ENCODE measurements around the gene MAP3K5.

Gene MAP3K5

GRCh38 chr6:136633355-136633754 is 158.9 kb downstream of the MAP3K5 start:
- DNase-seq (ENCODE audit: low read depth), result no peak
- H3K4me3 ChIP-seq (ENCODE audit: low read length), result no peak overlapping the region
- H3K4me1 ChIP-seq (ENCODE audit: control insufficient read depth, insufficient read depth, low read length), result peaks cover 10% of the 10 kb centered on the region
- H3K9ac ChIP-seq (ENCODE audit: low read length), result no peak overlapping the region
- no peaks in the 10 kb centered on the region for H3K27me3 ChIP-seq (replicated peaks; ENCODE audit: control insufficient read depth, insufficient read depth, low read length)
- peaks cover 10% of the 10 kb centered on the region for H3K36me3 ChIP-seq (ENCODE audit: control insufficient read depth, insufficient read depth, low read length, severe bottlenecking)
- no peaks in the 10 kb centered on the region for H3K9me3 ChIP-seq (ENCODE audit: control insufficient read depth, low read length)

DNA sequence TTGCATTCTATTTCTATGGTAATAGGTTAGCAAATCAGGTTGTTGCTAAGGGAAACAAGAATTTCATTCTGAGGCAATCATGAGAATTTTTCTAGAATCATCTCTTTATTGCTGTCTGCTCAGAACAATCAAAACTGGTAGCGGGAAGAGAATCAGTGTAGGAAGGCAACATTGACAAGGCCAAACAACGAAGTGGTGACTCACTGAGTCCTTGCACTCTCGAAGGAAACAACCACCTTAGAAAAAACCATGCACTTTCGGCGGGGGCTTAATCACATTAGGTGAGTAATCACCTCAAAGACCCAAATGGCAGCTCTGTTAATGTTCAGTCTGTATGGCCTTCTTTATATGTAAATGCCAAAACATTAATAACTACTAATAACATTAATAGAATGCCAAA is 163.3 kb downstream of the MAP3K5 start:
- Histone ChIP-seq H3K4me1 (ENCODE audit: control insufficient read depth, insufficient read depth, low read length) (peaks cover 7% of the 10 kb centered on the region), H3K9me3 (ENCODE audit: control insufficient read depth, low read length) (no peaks in the 10 kb centered on the region), H3K36me3 (ENCODE audit: control insufficient read depth, insufficient read depth, low read length, severe bottlenecking) (no peaks in the 10 kb centered on the region), H3K4me3 (ENCODE audit: low read length) (no peak overlapping the region), H3K27me3 (replicated peaks; ENCODE audit: control insufficient read depth, insufficient read depth, low read length) (no peaks in the 10 kb centered on the region), H3K9ac (ENCODE audit: low read length) (no peak overlapping the region)
- no peak for DNase-seq (ENCODE audit: low read depth)

DNA sequence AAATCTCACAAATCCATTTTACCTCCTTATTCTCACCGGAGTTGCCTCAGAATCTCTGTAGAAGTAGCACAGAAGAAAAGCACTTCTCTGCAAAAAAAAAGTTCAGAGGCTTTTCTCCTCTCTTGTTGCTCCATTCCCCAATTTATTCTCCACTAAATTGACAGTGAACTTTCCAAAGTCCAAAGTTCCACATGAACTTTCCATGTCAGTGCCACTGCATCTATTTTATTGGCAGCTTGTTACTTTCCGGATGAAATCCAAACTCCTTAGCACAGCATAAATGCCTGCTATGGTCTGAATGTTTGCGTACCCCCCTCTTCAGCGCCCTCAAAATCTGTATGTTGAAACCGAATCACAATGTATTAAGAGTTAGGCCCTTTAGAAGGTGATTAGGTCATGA is 165.1 kb downstream of the MAP3K5 start:
- Histone ChIP-seq H3K36me3 (ENCODE audit: control insufficient read depth, insufficient read depth, low read length, severe bottlenecking) (no peaks in the 10 kb centered on the region), H3K4me3 (ENCODE audit: low read length) (no peak overlapping the region), H3K4me1 (ENCODE audit: control insufficient read depth, insufficient read depth, low read length) (no peaks in the 10 kb centered on the region), H3K27me3 (replicated peaks; ENCODE audit: control insufficient read depth, insufficient read depth, low read length) (no peaks in the 10 kb centered on the region), H3K9me3 (ENCODE audit: control insufficient read depth, low read length) (no peaks in the 10 kb centered on the region), H3K9ac (ENCODE audit: low read length) (no peak overlapping the region)
- DNase-seq (ENCODE audit: low read depth), result no peak

GRCh38 chr6:136625293-136625692 is 167.0 kb downstream of the MAP3K5 start:
- Histone ChIP-seq H3K36me3 (ENCODE audit: control insufficient read depth, insufficient read depth, low read length, severe bottlenecking) (no peaks in the 10 kb centered on the region), H3K4me3 (ENCODE audit: low read length) (no peak overlapping the region), H3K27me3 (replicated peaks; ENCODE audit: control insufficient read depth, insufficient read depth, low read length) (no peaks in the 10 kb centered on the region), H3K9ac (ENCODE audit: low read length) (no peak overlapping the region), H3K9me3 (ENCODE audit: control insufficient read depth, low read length) (no peaks in the 10 kb centered on the region), H3K4me1 (ENCODE audit: control insufficient read depth, insufficient read depth, low read length) (no peaks in the 10 kb centered on the region)
- no peak for DNase-seq (ENCODE audit: low read depth)

GRCh38 chr6:136624347-136624746 is 167.9 kb downstream of the MAP3K5 start:
- no peaks in the 10 kb centered on the region for H3K4me1 ChIP-seq (ENCODE audit: control insufficient read depth, insufficient read depth, low read length)
- DNase-seq (ENCODE audit: low read depth), result peak; percentile 28
- H3K4me3 ChIP-seq (ENCODE audit: low read length), result no peak overlapping the region
- H3K27me3 ChIP-seq (replicated peaks; ENCODE audit: control insufficient read depth, insufficient read depth, low read length), result no peaks in the 10 kb centered on the region
- H3K9me3 ChIP-seq (ENCODE audit: control insufficient read depth, low read length), result no peaks in the 10 kb centered on the region
- H3K9ac ChIP-seq (ENCODE audit: low read length), result no peak overlapping the region
- no peaks in the 10 kb centered on the region for H3K36me3 ChIP-seq (ENCODE audit: control insufficient read depth, insufficient read depth, low read length, severe bottlenecking)

- no peak overlapping the region for H3K9ac ChIP-seq (ENCODE audit: low read length)
- no peaks in the 10 kb centered on the region for H3K4me1 ChIP-seq (ENCODE audit: control insufficient read depth, insufficient read depth, low read length)
- H3K9me3 ChIP-seq (ENCODE audit: control insufficient read depth, low read length), result no peaks in the 10 kb centered on the region
- no peak for DNase-seq (ENCODE audit: low read depth)
- no peaks in the 10 kb centered on the region for H3K27me3 ChIP-seq (replicated peaks; ENCODE audit: control insufficient read depth, insufficient read depth, low read length)
- H3K36me3 ChIP-seq (ENCODE audit: control insufficient read depth, insufficient read depth, low read length, severe bottlenecking), result no peaks in the 10 kb centered on the region
- no peak overlapping the region for H3K4me3 ChIP-seq (ENCODE audit: low read length)
Observed at GRCh38 chr6:136618086-136618485, 174.2 kb downstream of the MAP3K5 start.

- no peaks in the 10 kb centered on the region for H3K9me3 ChIP-seq (ENCODE audit: control insufficient read depth, low read length)
- H3K4me3 ChIP-seq (ENCODE audit: low read length), result no peak overlapping the region
- no peaks in the 10 kb centered on the region for H3K4me1 ChIP-seq (ENCODE audit: control insufficient read depth, insufficient read depth, low read length)
- no peak for DNase-seq (ENCODE audit: low read depth)
- H3K9ac ChIP-seq (ENCODE audit: low read length), result no peak overlapping the region
- H3K27me3 ChIP-seq (replicated peaks; ENCODE audit: control insufficient read depth, insufficient read depth, low read length), result no peaks in the 10 kb centered on the region
- no peaks in the 10 kb centered on the region for H3K36me3 ChIP-seq (ENCODE audit: control insufficient read depth, insufficient read depth, low read length, severe bottlenecking)
Observed at GRCh38 chr6:136616527-136616926, 175.8 kb downstream of the MAP3K5 start.

- H3K27me3 ChIP-seq (replicated peaks; ENCODE audit: control insufficient read depth, insufficient read depth, low read length), result no peaks in the 10 kb centered on the region
- no peaks in the 10 kb centered on the region for H3K9me3 ChIP-seq (ENCODE audit: control insufficient read depth, low read length)
- no peaks in the 10 kb centered on the region for H3K36me3 ChIP-seq (ENCODE audit: control insufficient read depth, insufficient read depth, low read length, severe bottlenecking)
Observed at GRCh38 chr6:136614994-136615393, 177.3 kb downstream of the MAP3K5 start.

DNA sequence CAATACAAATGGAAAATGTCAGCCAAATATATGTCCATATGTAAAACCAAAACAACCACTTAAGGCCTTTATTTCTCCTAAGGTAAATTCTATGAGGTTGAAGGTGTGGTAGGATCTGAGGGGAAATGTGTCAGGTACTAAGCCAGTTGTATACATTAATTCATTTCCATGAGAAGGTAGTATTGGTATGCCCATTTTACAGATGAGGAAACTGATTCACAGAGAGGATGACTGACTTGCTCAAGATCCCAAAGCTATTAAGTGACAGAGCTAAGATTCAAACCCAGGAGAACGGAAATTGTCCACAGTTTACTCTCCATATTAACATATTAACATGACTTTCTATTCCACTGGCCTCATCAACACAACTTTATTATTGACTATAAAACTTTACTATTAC is 177.9 kb downstream of the MAP3K5 start:
- Histone ChIP-seq H3K36me3 (ENCODE audit: control insufficient read depth, insufficient read depth, low read length, severe bottlenecking) (no peaks in the 10 kb centered on the region), H3K27me3 (replicated peaks; ENCODE audit: control insufficient read depth, insufficient read depth, low read length) (no peaks in the 10 kb centered on the region), H3K4me3 (ENCODE audit: low read length) (no peak overlapping the region), H3K9ac (ENCODE audit: low read length) (no peak overlapping the region), H3K4me1 (ENCODE audit: control insufficient read depth, insufficient read depth, low read length) (peaks cover 14% of the 10 kb centered on the region), H3K9me3 (ENCODE audit: control insufficient read depth, low read length) (no peaks in the 10 kb centered on the region)
- no peak for DNase-seq (ENCODE audit: low read depth)

More at GRCh38 chr6:136614994-136615393, 177.3 kb downstream of the MAP3K5 start:
- Histone ChIP-seq H3K4me3 (ENCODE audit: low read length) (no peak overlapping the region), H3K9ac (ENCODE audit: low read length) (no peak overlapping the region), H3K4me1 (ENCODE audit: control insufficient read depth, insufficient read depth, low read length) (peaks cover 8% of the 10 kb centered on the region)
- no peak for DNase-seq (ENCODE audit: low read depth)

GRCh38 chr6:136613477-136613876 is 178.8 kb downstream of the MAP3K5 start:
- no peaks in the 10 kb centered on the region for H3K27me3 ChIP-seq (replicated peaks; ENCODE audit: control insufficient read depth, insufficient read depth, low read length)
- H3K4me3 ChIP-seq (ENCODE audit: low read length), result no peak overlapping the region
- peak; percentile 78 for DNase-seq (ENCODE audit: low read depth)
- peaks cover 23% of the 10 kb centered on the region for H3K4me1 ChIP-seq (ENCODE audit: control insufficient read depth, insufficient read depth, low read length)
- no peaks in the 10 kb centered on the region for H3K9me3 ChIP-seq (ENCODE audit: control insufficient read depth, low read length)
- no peak overlapping the region for H3K9ac ChIP-seq (ENCODE audit: low read length)
- H3K36me3 ChIP-seq (ENCODE audit: control insufficient read depth, insufficient read depth, low read length, severe bottlenecking), result no peaks in the 10 kb centered on the region

DNA sequence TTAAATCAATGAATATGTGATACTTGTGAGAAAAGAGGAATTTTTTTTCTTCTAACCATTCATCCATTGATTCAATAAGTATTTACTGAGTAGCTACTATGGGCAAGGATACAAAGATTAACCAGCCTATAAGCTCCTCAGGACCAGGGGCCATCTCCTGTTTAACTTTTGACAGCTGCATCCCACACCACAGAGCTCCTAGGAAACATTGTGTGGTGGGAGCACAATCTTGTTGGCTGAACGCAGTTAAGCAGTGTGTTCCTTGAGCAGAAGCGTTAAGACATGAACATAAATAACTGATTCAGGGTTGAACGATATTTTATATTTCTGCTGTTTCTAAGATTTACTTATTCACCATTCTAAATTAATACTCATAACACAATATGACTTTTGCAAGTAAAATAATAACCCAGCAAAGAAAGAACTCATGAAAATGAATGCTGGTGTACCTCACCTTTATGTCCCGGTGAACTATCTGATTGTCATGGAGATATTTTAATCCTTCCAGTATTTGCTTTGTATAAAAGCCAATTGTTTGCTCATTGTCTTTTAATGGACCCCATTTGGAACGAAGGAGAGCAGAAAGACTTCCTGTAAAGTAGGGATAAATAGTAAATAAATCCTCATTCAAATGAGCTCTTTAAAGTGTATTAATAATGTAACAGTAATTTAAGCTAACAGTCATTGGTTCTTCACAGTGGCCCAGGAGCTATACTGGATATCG is 179.4 kb downstream of the MAP3K5 start:
- H3K4me3 ChIP-seq (ENCODE audit: low read length), result no peak overlapping the region
- no peak for DNase-seq (ENCODE audit: low read depth)
- H3K4me1 ChIP-seq (ENCODE audit: control insufficient read depth, insufficient read depth, low read length), result peaks cover 25% of the 10 kb centered on the region
- no peaks in the 10 kb centered on the region for H3K36me3 ChIP-seq (ENCODE audit: control insufficient read depth, insufficient read depth, low read length, severe bottlenecking)
- H3K9ac ChIP-seq (ENCODE audit: low read length), result no peak overlapping the region
- H3K9me3 ChIP-seq (ENCODE audit: control insufficient read depth, low read length), result no peaks in the 10 kb centered on the region
- no peaks in the 10 kb centered on the region for H3K27me3 ChIP-seq (replicated peaks; ENCODE audit: control insufficient read depth, insufficient read depth, low read length)

DNA sequence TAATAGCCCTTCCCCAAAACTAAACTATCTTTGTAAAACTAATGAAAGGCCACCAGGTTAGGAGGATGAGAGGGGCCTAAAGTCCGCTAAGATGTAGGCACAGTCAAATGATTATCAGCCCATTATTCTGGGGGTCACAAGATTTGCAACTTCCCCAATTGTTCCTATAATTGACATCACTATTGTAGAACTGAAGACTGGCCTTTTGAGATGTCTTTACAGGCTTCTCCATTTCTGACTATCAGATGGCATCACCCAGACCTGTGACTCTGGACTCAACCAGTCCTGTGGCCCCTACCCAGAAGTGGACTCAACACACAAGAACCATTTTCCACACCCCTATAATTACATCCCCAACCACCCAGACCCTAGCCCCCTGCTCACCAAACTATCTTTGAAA is 180.5 kb downstream of the MAP3K5 start:
- no peak overlapping the region for H3K4me3 ChIP-seq (ENCODE audit: low read length)
- no peak for DNase-seq (ENCODE audit: low read depth)
- H3K36me3 ChIP-seq (ENCODE audit: control insufficient read depth, insufficient read depth, low read length, severe bottlenecking), result no peaks in the 10 kb centered on the region
- peaks cover 25% of the 10 kb centered on the region for H3K4me1 ChIP-seq (ENCODE audit: control insufficient read depth, insufficient read depth, low read length)
- no peaks in the 10 kb centered on the region for H3K9me3 ChIP-seq (ENCODE audit: control insufficient read depth, low read length)
- no peaks in the 10 kb centered on the region for H3K27me3 ChIP-seq (replicated peaks; ENCODE audit: control insufficient read depth, insufficient read depth, low read length)
- no peak overlapping the region for H3K9ac ChIP-seq (ENCODE audit: low read length)

Measured in adipocyte (in vitro differentiated cells).